Astrocyte (in vitro differentiated cells and primary cell): ENCODE data around the gene PPP2R3B. TPM values are rescaled to one million over a fixed set of nuclear protein-coding genes. Genes with fewer than 3 reads are reported as not detected.

Experiments
- DNase-seq: peaks from one replicate; pipeline ENCODE4 v3.0.0-alpha.2; 2010; ENCODE audit warnings: low read depth
- FAIRE-seq: peaks from 2 replicates; lab custom pipeline; 2011; peaks lifted over from hg19 to GRCh38; lab: Jason Lieb, UNC
- H2AFZ ChIP-seq: 2 replicates; pipeline ENCODE4 v1.6.0; 2012; ENCODE audit warnings: low read depth, low read length, inconsistent platforms
- H3K27ac ChIP-seq: 2 replicates; pipeline ENCODE4 v1.5.1; 2011; ENCODE audit warnings: low read depth, low read length, inconsistent platforms
- H3K27me3 ChIP-seq: 2 replicates; pipeline ENCODE4 v1.6.0; 2011; ENCODE audit warnings: low read length, inconsistent platforms; ENCODE audit not compliant: insufficient read depth
- H3K36me3 ChIP-seq: 2 replicates; pipeline ENCODE4 v1.5.1; 2011; ENCODE audit warnings: low read length, inconsistent platforms; ENCODE audit not compliant: insufficient read depth
- H3K4me1 ChIP-seq: 2 replicates; pipeline ENCODE4 v1.5.1; 2011; ENCODE audit warnings: low read length, inconsistent platforms; ENCODE audit not compliant: insufficient read depth
- H3K4me2 ChIP-seq: 2 replicates; pipeline ENCODE4 v1.6.0; 2012; ENCODE audit warnings: low read length, inconsistent platforms
- H3K4me3 ChIP-seq: 2 replicates; pipeline ENCODE4 v1.5.1; 2011; ENCODE audit warnings: low read depth, mild to moderate bottlenecking, low read length, inconsistent platforms; ENCODE audit not compliant: insufficient read depth
- H3K79me2 ChIP-seq: 2 replicates; pipeline ENCODE4 v1.6.0; 2012; ENCODE audit warnings: mild to moderate bottlenecking, low read length, inconsistent platforms; ENCODE audit not compliant: insufficient read depth
- H3K9ac ChIP-seq: 2 replicates; pipeline ENCODE4 v1.6.0; 2012; ENCODE audit warnings: mild to moderate bottlenecking, low read length, inconsistent platforms
- H3K9me3 ChIP-seq: 2 replicates; pipeline ENCODE4 v1.5.1; 2012; ENCODE audit warnings: low read depth, mild to moderate bottlenecking, low read length, inconsistent platforms; ENCODE audit not compliant: insufficient read depth
- H4K20me1 ChIP-seq: 2 replicates; pipeline ENCODE4 v1.6.0; 2012; ENCODE audit warnings: low read length, inconsistent platforms; ENCODE audit not compliant: insufficient read depth
- H3K27ac Mint-ChIP-seq: one replicate; pipeline ENCODE4 v1.8.0; 2021; ENCODE audit warnings: mild to moderate bottlenecking, mixed read lengths; ENCODE audit not compliant: unreplicated experiment
- H3K27me3 Mint-ChIP-seq: one replicate; pipeline ENCODE4 v1.8.0; 2021; ENCODE audit warnings: low read depth, mixed read lengths; ENCODE audit not compliant: unreplicated experiment
- H3K36me3 Mint-ChIP-seq: one replicate; pipeline ENCODE4 v1.8.0; 2021; ENCODE audit warnings: low read depth, mixed read lengths; ENCODE audit not compliant: unreplicated experiment
- H3K4me1 Mint-ChIP-seq: one replicate; pipeline ENCODE4 v1.8.0; 2021; ENCODE audit warnings: low read depth, mixed read lengths; ENCODE audit not compliant: unreplicated experiment
- H3K4me3 Mint-ChIP-seq: one replicate; pipeline ENCODE4 v1.8.0; 2021; ENCODE audit warnings: mild to moderate bottlenecking, moderate library complexity, mixed read lengths; ENCODE audit not compliant: unreplicated experiment
- H3K9me3 Mint-ChIP-seq: one replicate; pipeline ENCODE4 v1.8.0; 2021; ENCODE audit warnings: mild to moderate bottlenecking, mixed read lengths; ENCODE audit not compliant: unreplicated experiment
- CTCF ChIP-seq: IDR thresholded peaks from 2 replicates; pipeline ENCODE4 v1.5.1; 2011; ENCODE audit warnings: low read depth, mild to moderate bottlenecking, inconsistent platforms, low read length, moderate library complexity; ENCODE audit not compliant: insufficient read depth
- EZH2 ChIP-seq: IDR thresholded peaks from 2 replicates; pipeline ENCODE4 v1.6.1; 2012; ENCODE audit warnings: mild to moderate bottlenecking, low read length, inconsistent platforms; ENCODE audit not compliant: insufficient read depth
- total RNA-seq: library from RNA; stranded (reverse); gene quantifications from 2 replicates; pipeline ENCODE4 v1.2.1, GENCODE V29; 2021

The PPP2R3B gene
- total RNA-seq, 1 donor from 2014 or later, result 44.7 TPM

- FAIRE-seq (no peak), DNase-seq (no peak)
- Mint-ChIP-seq H3K4me3 (no peak overlapping the region), H3K4me1 (peaks cover 21% of the 10 kb centered on the region), H3K27ac (no peak overlapping the region), H3K9me3 (peaks cover 2% of the 10 kb centered on the region), H3K27me3 (no peaks in the 10 kb centered on the region), H3K36me3 (peaks cover 22% of the 10 kb centered on the region)
- TF ChIP-seq CTCF (no peak), EZH2 (no peak)
- Histone ChIP-seq H3K4me1 (no peaks in the 10 kb centered on the region), H3K4me3 (no peak overlapping the region), H3K27ac (no peak overlapping the region), H3K36me3 (no peaks in the 10 kb centered on the region), H3K27me3 (no peaks in the 10 kb centered on the region), H2AFZ (no peak overlapping the region), H3K9me3 (no peaks in the 10 kb centered on the region), H3K9ac (no peak overlapping the region), H3K79me2 (no peaks in the 10 kb centered on the region), H3K4me2 (no peak overlapping the region), H4K20me1 (no peaks in the 10 kb centered on the region)
These were observed 40.5 kb downstream of the PPP2R3B start for GRCh38 chrX:346034-346813.

GRCh38 chrX:345020-345925 lies 41.4 kb downstream of the PPP2R3B start:
- Mint-ChIP-seq H3K36me3 (peaks cover 20% of the 10 kb centered on the region), H3K4me3 (no peak overlapping the region), H3K9me3 (peaks cover 2% of the 10 kb centered on the region), H3K4me1 (peaks cover 21% of the 10 kb centered on the region), H3K27ac (no peak overlapping the region), H3K27me3 (no peaks in the 10 kb centered on the region)
- no peak overlapping the region for H3K4me2 ChIP-seq
- no peak overlapping the region for H2AFZ ChIP-seq
- H3K9me3 ChIP-seq, result no peaks in the 10 kb centered on the region
- no peak overlapping the region for H3K27ac ChIP-seq
- no peaks in the 10 kb centered on the region for H3K79me2 ChIP-seq
- DNase-seq (no peak), FAIRE-seq (no peak)
- TF ChIP-seq EZH2, result no peak
- no peaks in the 10 kb centered on the region for H3K4me1 ChIP-seq
- no peaks in the 10 kb centered on the region for H3K36me3 ChIP-seq
- no peaks in the 10 kb centered on the region for H4K20me1 ChIP-seq
- H3K27me3 ChIP-seq, result no peaks in the 10 kb centered on the region
- H3K4me3 ChIP-seq, result no peak overlapping the region
- no peak overlapping the region for H3K9ac ChIP-seq

GRCh38 chrX:344371-344901 lies 42.3 kb downstream of the PPP2R3B start:
- no peaks in the 10 kb centered on the region for H3K9me3 ChIP-seq
- no peaks in the 10 kb centered on the region for H3K27me3 ChIP-seq
- DNase-seq (no peak), FAIRE-seq (no peak)
- no peak overlapping the region for H3K4me3 ChIP-seq
- no peak overlapping the region for H3K9ac ChIP-seq
- Mint-ChIP-seq H3K36me3 (peaks cover 14% of the 10 kb centered on the region), H3K4me1 (peaks cover 15% of the 10 kb centered on the region), H3K9me3 (peaks cover 2% of the 10 kb centered on the region), H3K4me3 (no peak overlapping the region), H3K27ac (no peak overlapping the region), H3K27me3 (no peaks in the 10 kb centered on the region)
- no peaks in the 10 kb centered on the region for H4K20me1 ChIP-seq
- no peaks in the 10 kb centered on the region for H3K36me3 ChIP-seq
- H3K79me2 ChIP-seq, result no peaks in the 10 kb centered on the region
- H3K4me2 ChIP-seq, result no peak overlapping the region
- H2AFZ ChIP-seq, result no peak overlapping the region
- H3K4me1 ChIP-seq, result no peaks in the 10 kb centered on the region
- no peak overlapping the region for H3K27ac ChIP-seq
- TF ChIP-seq EZH2, result no peak
- TF ChIP-seq CTCF, result no peak
